ENCODE measurements around the gene HAGH. TPM values are rescaled to one million over a fixed set of nuclear protein-coding genes. Genes with fewer than 3 reads are reported as not detected.

Gene HAGH
- total and polyA plus RNA-seq, 9 of the 15 experiments (the other 6 are each of a cell fraction or from before 2014, with no cell fraction given): 0.46 to 35.1 (median 16.8) TPM

DNA sequence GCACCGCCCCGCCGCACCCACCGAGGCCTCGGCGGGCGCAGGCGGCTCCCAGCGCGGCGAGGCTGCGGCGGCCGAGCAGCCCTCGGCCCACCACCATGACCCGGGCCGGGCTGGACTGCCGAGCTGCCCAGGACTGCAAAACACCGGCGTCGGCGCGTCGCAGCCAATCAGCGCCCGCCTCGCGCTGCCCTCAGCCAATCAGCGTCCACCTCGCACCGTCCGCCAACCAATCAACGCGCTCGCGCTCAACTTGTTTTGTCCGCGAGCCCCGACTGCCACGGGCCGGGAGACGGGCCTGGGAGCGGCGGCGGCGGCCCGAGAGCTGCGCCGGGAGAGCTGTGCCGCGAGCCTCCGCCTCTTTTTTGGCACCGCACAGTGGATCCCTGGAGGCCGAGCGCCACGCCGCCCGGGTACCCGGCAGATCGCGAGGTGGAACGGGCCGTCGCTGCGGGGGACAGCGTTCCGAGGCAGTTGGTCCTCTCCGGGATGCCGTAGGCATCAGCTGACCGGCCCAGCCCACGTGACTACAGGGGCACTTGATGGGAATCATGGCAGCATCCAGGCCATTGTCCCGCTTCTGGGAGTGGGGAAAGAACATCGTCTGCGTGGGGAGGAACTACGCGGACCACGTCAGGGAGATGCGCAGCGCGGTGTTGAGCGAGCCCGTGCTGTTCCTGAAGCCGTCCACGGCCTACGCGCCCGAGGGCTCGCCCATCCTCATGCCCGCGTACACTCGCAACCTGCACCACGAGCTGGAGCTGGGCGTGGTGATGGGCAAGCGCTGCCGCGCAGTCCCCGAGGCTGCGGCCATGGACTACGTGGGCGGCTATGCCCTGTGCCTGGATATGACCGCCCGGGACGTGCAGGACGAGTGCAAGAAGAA lies at the start of gene HAGH, which contains the start of gene FAHD1 (continued):
- TF ChIP-seq PYGO2 (tag; IDR thresholded peaks at IDR 0.05) (no peak), RBFOX2 (IDR thresholded peaks at IDR 0.05; ENCODE audit: low read depth, low read length) (peak; percentile 79), NONO (IDR thresholded peaks at IDR 0.05; ENCODE audit: low read depth in 2 of 2, low read length in 1 of 2) (no peak; a peak in 2 of 4 replicates), MCM3 (IDR thresholded peaks at IDR 0.05) (no peak), KDM2B (CRISPR knock-in tag; IDR thresholded peaks at IDR 0.05) (peak; percentile 88; the same call in 1 of the 2 replicates), TCF7L2 (IDR thresholded peaks at IDR 0.05; ENCODE audit: low read depth, low read length) (no peak), NELFE (IDR thresholded peaks at IDR 0.05; ENCODE audit: insufficient read depth, insufficient read length) (no peak), HMGN3 (IDR thresholded peaks at IDR 0.05; ENCODE audit: borderline replicate concordance, extremely low read depth, insufficient read length, low read depth, low read length) (peak; percentile 69), CREM (IDR thresholded peaks at IDR 0.05; ENCODE audit: low read depth) (peak; percentile 59), YY1 (IDR thresholded peaks at IDR 0.05; ENCODE audit: borderline replicate concordance in 1 of 3, control insufficient read depth in 1 of 3, extremely low read depth in 1 of 3, insufficient read depth in 3 of 3, insufficient read length in 1 of 3, insufficient replicate concordance in 2 of 3, low read depth in 1 of 3, low read length in 2 of 3) (peak; percentile 43 to 92 (median 84)), PHF8 (IDR thresholded peaks at IDR 0.05; ENCODE audit: borderline replicate concordance, low read length) (peak; percentile 74; the same call in 1 of the 2 replicates), SMAD3 (CRISPR knock-in tag; conservative IDR thresholded peaks at IDR 0.05) (no peak), ZNF217 (CRISPR knock-in tag; IDR thresholded peaks at IDR 0.05) (no peak), EZH2 (IDR thresholded peaks at IDR 0.05; ENCODE audit: borderline replicate concordance, low read depth, low read length) (no peak), LEF1 (IDR thresholded peaks at IDR 0.05) (no peak; the same call in 1 of the 2 replicates), TCF3 (CRISPR knock-in tag; IDR thresholded peaks at IDR 0.05) (no peak), TEAD4 (IDR thresholded peaks at IDR 0.05; ENCODE audit: low read length) (no peak), TEAD4 (CRISPR knock-in tag; IDR thresholded peaks at IDR 0.05; ENCODE audit: borderline replicate concordance) (peak; percentile 64; the same call in 1 of the 2 replicates)
- TF ChIP-seq, protein P1, sequence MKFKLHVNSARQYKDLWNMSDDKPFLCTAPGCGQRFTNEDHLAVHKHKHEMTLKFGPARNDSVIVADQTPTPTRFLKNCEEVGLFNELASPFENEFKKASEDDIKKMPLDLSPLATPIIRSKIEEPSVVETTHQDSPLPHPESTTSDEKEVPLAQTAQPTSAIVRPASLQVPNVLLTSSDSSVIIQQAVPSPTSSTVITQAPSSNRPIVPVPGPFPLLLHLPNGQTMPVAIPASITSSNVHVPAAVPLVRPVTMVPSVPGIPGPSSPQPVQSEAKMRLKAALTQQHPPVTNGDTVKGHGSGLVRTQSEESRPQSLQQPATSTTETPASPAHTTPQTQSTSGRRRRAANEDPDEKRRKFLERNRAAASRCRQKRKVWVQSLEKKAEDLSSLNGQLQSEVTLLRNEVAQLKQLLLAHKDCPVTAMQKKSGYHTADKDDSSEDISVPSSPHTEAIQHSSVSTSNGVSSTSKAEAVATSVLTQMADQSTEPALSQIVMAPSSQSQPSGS (CRISPR knock-in tag; IDR thresholded peaks at IDR 0.05): no peak
- TF ChIP-seq, protein P2, sequence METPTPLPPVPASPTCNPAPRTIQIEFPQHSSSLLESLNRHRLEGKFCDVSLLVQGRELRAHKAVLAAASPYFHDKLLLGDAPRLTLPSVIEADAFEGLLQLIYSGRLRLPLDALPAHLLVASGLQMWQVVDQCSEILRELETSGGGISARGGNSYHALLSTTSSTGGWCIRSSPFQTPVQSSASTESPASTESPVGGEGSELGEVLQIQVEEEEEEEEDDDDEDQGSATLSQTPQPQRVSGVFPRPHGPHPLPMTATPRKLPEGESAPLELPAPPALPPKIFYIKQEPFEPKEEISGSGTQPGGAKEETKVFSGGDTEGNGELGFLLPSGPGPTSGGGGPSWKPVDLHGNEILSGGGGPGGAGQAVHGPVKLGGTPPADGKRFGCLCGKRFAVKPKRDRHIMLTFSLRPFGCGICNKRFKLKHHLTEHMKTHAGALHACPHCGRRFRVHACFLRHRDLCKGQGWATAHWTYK (CRISPR knock-in tag; IDR thresholded peaks at IDR 0.05): peak; percentile 68; the same call in 1 of the 2 replicates
- TF ChIP-seq, protein P3, sequence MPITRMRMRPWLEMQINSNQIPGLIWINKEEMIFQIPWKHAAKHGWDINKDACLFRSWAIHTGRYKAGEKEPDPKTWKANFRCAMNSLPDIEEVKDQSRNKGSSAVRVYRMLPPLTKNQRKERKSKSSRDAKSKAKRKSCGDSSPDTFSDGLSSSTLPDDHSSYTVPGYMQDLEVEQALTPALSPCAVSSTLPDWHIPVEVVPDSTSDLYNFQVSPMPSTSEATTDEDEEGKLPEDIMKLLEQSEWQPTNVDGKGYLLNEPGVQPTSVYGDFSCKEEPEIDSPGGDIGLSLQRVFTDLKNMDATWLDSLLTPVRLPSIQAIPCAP (CRISPR knock-in tag; IDR thresholded peaks at IDR 0.05; ENCODE audit: borderline replicate concordance): no peak
- TF ChIP-seq, protein P4, sequence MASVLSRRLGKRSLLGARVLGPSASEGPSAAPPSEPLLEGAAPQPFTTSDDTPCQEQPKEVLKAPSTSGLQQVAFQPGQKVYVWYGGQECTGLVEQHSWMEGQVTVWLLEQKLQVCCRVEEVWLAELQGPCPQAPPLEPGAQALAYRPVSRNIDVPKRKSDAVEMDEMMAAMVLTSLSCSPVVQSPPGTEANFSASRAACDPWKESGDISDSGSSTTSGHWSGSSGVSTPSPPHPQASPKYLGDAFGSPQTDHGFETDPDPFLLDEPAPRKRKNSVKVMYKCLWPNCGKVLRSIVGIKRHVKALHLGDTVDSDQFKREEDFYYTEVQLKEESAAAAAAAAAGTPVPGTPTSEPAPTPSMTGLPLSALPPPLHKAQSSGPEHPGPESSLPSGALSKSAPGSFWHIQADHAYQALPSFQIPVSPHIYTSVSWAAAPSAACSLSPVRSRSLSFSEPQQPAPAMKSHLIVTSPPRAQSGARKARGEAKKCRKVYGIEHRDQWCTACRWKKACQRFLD (CRISPR knock-in tag; IDR thresholded peaks at IDR 0.05): peak; percentile 93

All from K562 (cell line).